GM23338 (cell line): ENCODE measurements around the gene CADPS. TPM values are rescaled to one million over a fixed set of nuclear protein-coding genes. Genes with fewer than 3 reads are reported as not detected.

ENCODE experiments used
- ATAC-seq: fragments of 200-7000 bp; cut with Tn5 transposase; 3 replicates; pipeline ENCODE4 v1.9.1; 2020
- DNase-seq: peaks from one replicate; pipeline ENCODE4 v3.0.0-alpha.2; 2015; ENCODE audit warnings: low spot score
- H2AFZ ChIP-seq: fragments of 200-600 bp; sonication (generic); 2 replicates; pipeline ENCODE4 v1.8.0; 2016; ENCODE audit warnings: antibody characterized with exemption, mild to moderate bottlenecking, moderate library complexity
- H3F3A ChIP-seq: fragments of 200-600 bp; sonication (generic); replicated peaks from 2 replicates; pipeline ENCODE4 v1.8.0; 2017; ENCODE audit warnings: antibody characterized with exemption, mixed run types, low read depth
- H3K27ac ChIP-seq: fragments of 200-600 bp; sonication (generic); 2 replicates; pipeline ENCODE4 v1.6.1; 2016; ENCODE audit warnings: low read depth
- H3K27me3 ChIP-seq: fragments of 200-600 bp; sonication (generic); 2 replicates; pipeline ENCODE4 v1.8.0; 2016; ENCODE audit warnings: mild to moderate bottlenecking, mixed run types, moderate library complexity; ENCODE audit not compliant: insufficient read depth
- H3K36me3 ChIP-seq: fragments of 200-600 bp; sonication (generic); 2 replicates; pipeline ENCODE4 v1.8.0; 2016; ENCODE audit warnings: mild to moderate bottlenecking; ENCODE audit not compliant: insufficient read depth
- H3K4me1 ChIP-seq: fragments of 200-600 bp; sonication (generic); 2 replicates; pipeline ENCODE4 v1.8.0; 2016; ENCODE audit warnings: mild to moderate bottlenecking, moderate library complexity; ENCODE audit not compliant: insufficient read depth
- H3K4me2 ChIP-seq: fragments of 200-600 bp; sonication (generic); 2 replicates; pipeline ENCODE4 v1.7.1; 2017; ENCODE audit warnings: mixed run types
- H3K4me3 ChIP-seq: fragments of 200-600 bp; sonication (generic); 2 replicates; pipeline ENCODE4 v1.6.1; 2016; ENCODE audit warnings: mixed run types
- H3K79me2 ChIP-seq: fragments of 200-600 bp; sonication (generic); replicated peaks from 2 replicates; pipeline ENCODE4 v1.8.0; 2017; ENCODE audit warnings: mild to moderate bottlenecking; ENCODE audit not compliant: insufficient read depth
- H3K9me2 ChIP-seq: fragments of 200-600 bp; sonication (generic); 2 replicates; pipeline ENCODE4 v1.8.0; 2017; ENCODE audit not compliant: insufficient read depth
- H4K20me1 ChIP-seq: fragments of 200-600 bp; sonication (generic); replicated peaks from 2 replicates; pipeline ENCODE4 v1.8.0; 2017; ENCODE audit warnings: mild to moderate bottlenecking; ENCODE audit not compliant: insufficient read depth
- H3K27ac Mint-ChIP-seq: 2 replicates; pipeline ENCODE4 v1.8.0; 2020; ENCODE audit warnings: inconsistent platforms, mild to moderate bottlenecking, moderate library complexity, mixed read lengths
- H3K27me3 Mint-ChIP-seq: 3 replicates; pipeline ENCODE4 v1.8.0; 2022; ENCODE audit warnings: low read depth, mild to moderate bottlenecking, moderate library complexity, mixed read lengths, inconsistent platforms; ENCODE audit not compliant: insufficient read depth, poor library complexity
- H3K36me3 Mint-ChIP-seq: 3 replicates; pipeline ENCODE4 v1.8.0; 2021; ENCODE audit warnings: low read depth, mild to moderate bottlenecking, inconsistent platforms, moderate library complexity, mixed read lengths
- H3K4me1 Mint-ChIP-seq: 3 replicates; pipeline ENCODE4 v1.8.0; 2020; ENCODE audit warnings: mild to moderate bottlenecking, inconsistent platforms, mixed read lengths
- H3K4me3 Mint-ChIP-seq: 3 replicates; pipeline ENCODE4 v1.8.0; 2021; ENCODE audit warnings: moderate library complexity, mild to moderate bottlenecking, inconsistent platforms, mixed read lengths
- H3K9me3 Mint-ChIP-seq: 3 replicates; pipeline ENCODE4 v1.8.0; 2020; ENCODE audit warnings: moderate library complexity, mild to moderate bottlenecking, inconsistent platforms, mixed read lengths
- ETS1 ChIP-seq: IDR thresholded peaks from 2 replicates; pipeline ENCODE4 v1.6.1; 2016; ENCODE audit warnings: antibody characterized with exemption
- EZH2 ChIP-seq: fragments of 200-600 bp; sonication (generic); IDR thresholded peaks from one replicate; pipeline ENCODE4 v1.8.0; 2017; ENCODE audit warnings: antibody characterized with exemption, mild to moderate bottlenecking, low read depth; ENCODE audit not compliant: unreplicated experiment
- EZH2phosphoT487 ChIP-seq: fragments of 200-600 bp; sonication (generic); IDR thresholded peaks from one replicate; pipeline ENCODE4 v1.8.1; 2018; ENCODE audit warnings: antibody characterized with exemption; ENCODE audit not compliant: unreplicated experiment
- REST ChIP-seq: IDR thresholded peaks from one replicate; pipeline ENCODE4 v1.6.1; 2018; ENCODE audit warnings: antibody characterized with exemption; ENCODE audit not compliant: unreplicated experiment
- STAT1 ChIP-seq: IDR thresholded peaks from one replicate; pipeline ENCODE4 v1.6.1; 2016; ENCODE audit warnings: antibody characterized with exemption; ENCODE audit not compliant: unreplicated experiment
- ZNF114 ChIP-seq: fragments of 250-450 bp; sonication (Bioruptor Pico); IDR thresholded peaks from 2 replicates; pipeline ENCODE4 v1.5.0; 2020; ENCODE audit warnings: mild to moderate bottlenecking, moderate library complexity
- ZNF462 ChIP-seq: fragments of 250-450 bp; sonication (Bioruptor Pico); IDR thresholded peaks from 2 replicates; pipeline ENCODE4 v1.5.0; 2020; ENCODE audit warnings: mild to moderate bottlenecking, moderate library complexity
- polyA plus RNA-seq: library from polyadenylated mRNA; unstranded; fragments of >200 nt; fragmentation: Nextera tagmentation; extraction: Ambion mirVana; gene quantifications from 2 replicates; pipeline ENCODE4 v1.2.1, GENCODE V29; 2016
- total RNA-seq: library from RNA; depleted of rRNA; stranded (reverse); fragments of >200 nt; shearing (Covaris generic); gene quantifications from 2 replicates; pipeline ENCODE4 v1.2.3, GENCODE V29; 2014

Gene CADPS
- total and polyA plus RNA-seq, 2 experiments from 2014 or later, result 14.7 to 22.0 TPM

GRCh38 chr3:62361261-62361660 is 514.0 kb downstream of the CADPS start:
- Histone ChIP-seq H3K27me3 (peaks cover 92% of the 10 kb centered on the region), H3K27ac (no peak overlapping the region), H3K4me3 (no peak overlapping the region), H2AFZ (no peak overlapping the region), H4K20me1 (no peaks in the 10 kb centered on the region; the same call in none of the 2 replicates), H3K9me2 (no peaks in the 10 kb centered on the region), H3F3A (no peaks in the 10 kb centered on the region), H3K4me1 (peaks cover 19% of the 10 kb centered on the region), H3K79me2 (no peaks in the 10 kb centered on the region), H3K4me2 (no peak overlapping the region), H3K36me3 (no peaks in the 10 kb centered on the region)
- peaks cover 15% of the 10 kb centered on the region for H3K4me1 Mint-ChIP-seq
- H3K36me3 Mint-ChIP-seq, result no peaks in the 10 kb centered on the region
- no peak overlapping the region for H3K4me3 Mint-ChIP-seq
- ATAC-seq, result no peak
- H3K9me3 Mint-ChIP-seq, result no peaks in the 10 kb centered on the region
- H3K27me3 Mint-ChIP-seq, result peaks cover 57% of the 10 kb centered on the region
- H3K27ac Mint-ChIP-seq, result no peak overlapping the region
- TF ChIP-seq STAT1, result no peak
- TF ChIP-seq EZH2, result no peak
- TF ChIP-seq ZNF462, result no peak
- no peak for TF ChIP-seq ETS1
- TF ChIP-seq REST, result no peak
- no peak for TF ChIP-seq EZH2phosphoT487
- TF ChIP-seq ZNF114, result no peak
- no peak for DNase-seq
